ENCODE measurements around the gene PLEKHG7. TPM values are rescaled to one million over a fixed set of nuclear protein-coding genes. Genes with fewer than 3 reads are reported as not detected.

PLEKHG7 gene
- total RNA-seq, 1 donor from 2014 or later, result not detected

GRCh38 chr12:92726850-92727249, 24.1 kb downstream of the PLEKHG7 start:
- no peak for DNase-seq (ENCODE audit: low read depth)
- no peaks in the 10 kb centered on the region for H3K36me3 ChIP-seq (ENCODE audit: control insufficient read depth, insufficient read depth, low read length)
- no peak for TF ChIP-seq CTCF (IDR thresholded peaks at IDR 0.05; ENCODE audit: insufficient read depth, low read length, poor library complexity, severe bottlenecking)
- H3K4me3 ChIP-seq (ENCODE audit: low read depth, low read length), result no peak overlapping the region
- no peaks in the 10 kb centered on the region for H3K27me3 ChIP-seq (ENCODE audit: control insufficient read depth, insufficient read depth, low read length)

- no peaks in the 10 kb centered on the region for H3K36me3 ChIP-seq (ENCODE audit: control insufficient read depth, insufficient read depth, low read length)
- no peaks in the 10 kb centered on the region for H3K27me3 ChIP-seq (ENCODE audit: control insufficient read depth, insufficient read depth, low read length)
- H3K4me3 ChIP-seq (ENCODE audit: low read depth, low read length), result no peak overlapping the region
- no peak for DNase-seq (ENCODE audit: low read depth)
- no peak for TF ChIP-seq CTCF (IDR thresholded peaks at IDR 0.05; ENCODE audit: insufficient read depth, low read length, poor library complexity, severe bottlenecking)
These were observed 27.1 kb downstream of the PLEKHG7 start for GRCh38 chr12:92729773-92730305.

GRCh38 chr12:92730758-92731157, 28.0 kb downstream of the PLEKHG7 start:
- Histone ChIP-seq H3K36me3 (ENCODE audit: control insufficient read depth, insufficient read depth, low read length) (no peaks in the 10 kb centered on the region), H3K4me3 (ENCODE audit: low read depth, low read length) (no peak overlapping the region), H3K27me3 (ENCODE audit: control insufficient read depth, insufficient read depth, low read length) (no peaks in the 10 kb centered on the region)
- TF ChIP-seq CTCF (IDR thresholded peaks at IDR 0.05; ENCODE audit: insufficient read depth, low read length, poor library complexity, severe bottlenecking), result no peak
- DNase-seq (ENCODE audit: low read depth), result no peak

GRCh38 chr12:92732216-92732615, 29.4 kb downstream of the PLEKHG7 start:
- no peaks in the 10 kb centered on the region for H3K36me3 ChIP-seq (ENCODE audit: control insufficient read depth, insufficient read depth, low read length)
- no peak for TF ChIP-seq CTCF (IDR thresholded peaks at IDR 0.05; ENCODE audit: insufficient read depth, low read length, poor library complexity, severe bottlenecking)
- DNase-seq (ENCODE audit: low read depth), result no peak

GRCh38 chr12:92732716-92733115, 29.9 kb downstream of the PLEKHG7 start:
- Histone ChIP-seq H3K36me3 (ENCODE audit: control insufficient read depth, insufficient read depth, low read length) (no peaks in the 10 kb centered on the region), H3K27me3 (ENCODE audit: control insufficient read depth, insufficient read depth, low read length) (no peaks in the 10 kb centered on the region), H3K4me3 (ENCODE audit: low read depth, low read length) (no peak overlapping the region)
- DNase-seq (ENCODE audit: low read depth), result no peak
- no peak for TF ChIP-seq CTCF (IDR thresholded peaks at IDR 0.05; ENCODE audit: insufficient read depth, low read length, poor library complexity, severe bottlenecking)

More at GRCh38 chr12:92732216-92732615, 29.4 kb downstream of the PLEKHG7 start:
- no peak overlapping the region for H3K4me3 ChIP-seq (ENCODE audit: low read depth, low read length)
- no peaks in the 10 kb centered on the region for H3K27me3 ChIP-seq (ENCODE audit: control insufficient read depth, insufficient read depth, low read length)

GRCh38 chr12:92733181-92733580, 30.4 kb downstream of the PLEKHG7 start:
- no peaks in the 10 kb centered on the region for H3K27me3 ChIP-seq (ENCODE audit: control insufficient read depth, insufficient read depth, low read length)
- no peak for DNase-seq (ENCODE audit: low read depth)

More at GRCh38 chr12:92733181-92733580, 30.4 kb downstream of the PLEKHG7 start:
- TF ChIP-seq CTCF (IDR thresholded peaks at IDR 0.05; ENCODE audit: insufficient read depth, low read length, poor library complexity, severe bottlenecking), result no peak
- no peaks in the 10 kb centered on the region for H3K36me3 ChIP-seq (ENCODE audit: control insufficient read depth, insufficient read depth, low read length)
- H3K4me3 ChIP-seq (ENCODE audit: low read depth, low read length), result no peak overlapping the region
